COLO829 (cell line): ENCODE data around the gene BBC3.
A peak's percentile ranks its signal among the peaks of the same experiment; 100 is the strongest.
"Not testable (repeated sequence)": the region's sequence is repeated elsewhere in the genome, so short reads cannot be mapped to it uniquely, and the experiment has no call there.

Experiments used
- DNase-seq: peaks from one replicate; pipeline ENCODE4 v3.0.0; 2012; ENCODE audit warnings: low spot score

BBC3 gene

GRCh38 chr19:47257411-47258169 is 26.6 kb upstream of the BBC3 start:
- DNase-seq, result no peak

DNA sequence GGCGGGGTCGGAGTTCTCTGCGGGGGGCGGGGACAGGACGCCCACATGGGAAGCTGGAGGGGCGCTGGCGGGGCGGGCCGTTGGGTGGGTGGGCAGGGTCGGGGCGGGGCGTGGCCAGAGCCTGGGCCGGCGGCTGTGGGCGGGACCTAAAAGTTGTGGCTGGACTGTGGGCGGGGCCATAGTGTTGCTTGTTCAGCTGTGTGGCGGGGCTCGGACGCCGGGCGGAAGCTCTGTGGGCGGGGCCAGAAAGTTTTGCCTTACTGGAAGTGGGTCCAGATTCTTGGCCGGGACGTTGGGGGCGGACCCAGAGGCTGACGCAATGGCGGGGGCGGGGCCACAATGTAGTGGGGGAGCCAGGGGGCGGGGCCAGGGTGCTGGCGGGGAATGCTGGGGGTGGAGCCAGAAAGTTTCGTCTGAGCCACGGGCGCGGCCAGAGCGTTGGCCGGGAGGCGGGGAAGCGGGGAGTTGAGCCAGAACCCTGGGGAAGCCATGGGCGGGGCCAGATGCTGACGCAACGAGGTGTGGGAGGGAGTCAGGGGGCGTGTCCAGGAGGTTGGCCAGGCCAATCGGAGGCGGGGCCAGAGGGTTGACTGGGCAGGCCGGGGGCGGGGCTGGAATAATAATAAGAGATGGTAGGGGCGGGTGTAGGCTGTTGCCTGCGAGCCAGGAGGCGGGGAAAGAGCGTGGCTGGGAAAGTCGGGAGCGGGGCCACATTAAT is 25.9 kb upstream of the BBC3 start:
- peak; percentile 100 for DNase-seq

GRCh38 chr19:47255879-47256692 is 25.1 kb upstream of the BBC3 start, which contains the start of gene CCDC9:
Gene CCDC9 (plus strand): TSS chr19:47256525. CDS start chr19:47258401, 1,876 bp downstream.
- no peak for DNase-seq

DNA sequence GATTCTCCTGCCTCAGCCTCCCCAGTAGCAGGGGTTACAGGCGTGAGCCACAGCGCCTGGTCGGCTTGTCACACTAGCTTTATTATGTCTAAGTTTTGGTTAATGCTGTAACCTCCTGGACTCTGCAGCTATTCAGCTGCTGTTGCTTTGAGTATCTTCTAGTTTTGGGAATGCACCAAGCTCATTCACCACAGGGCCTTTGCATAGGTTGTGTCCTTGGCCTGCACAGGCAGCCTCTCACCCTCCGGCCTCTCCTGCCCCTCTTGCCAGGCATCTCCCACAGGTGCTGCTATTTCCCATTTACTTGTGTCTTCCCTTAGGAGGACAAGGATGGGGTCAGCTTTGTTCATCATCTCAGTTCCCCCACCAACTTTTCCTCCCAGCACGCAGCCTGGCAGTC is 23.0 kb upstream of the BBC3 start:
- DNase-seq, result no peak

GRCh38 chr19:47253467-47253881 is 22.5 kb upstream of the BBC3 start:
- no peak for DNase-seq

GRCh38 chr19:47253016-47253415 is 22.0 kb upstream of the BBC3 start:
- not testable (repeated sequence) for DNase-seq

GRCh38 chr19:47247308-47247990 is 16.4 kb upstream of the BBC3 start:
- DNase-seq, result peak; percentile 60

- DNase-seq, result peak; percentile 79
Measured at GRCh38 chr19:47243776-47244547, 13.0 kb upstream of the BBC3 start.

GRCh38 chr19:47243364-47243775 is 12.4 kb upstream of the BBC3 start:
- no peak for DNase-seq

DNA sequence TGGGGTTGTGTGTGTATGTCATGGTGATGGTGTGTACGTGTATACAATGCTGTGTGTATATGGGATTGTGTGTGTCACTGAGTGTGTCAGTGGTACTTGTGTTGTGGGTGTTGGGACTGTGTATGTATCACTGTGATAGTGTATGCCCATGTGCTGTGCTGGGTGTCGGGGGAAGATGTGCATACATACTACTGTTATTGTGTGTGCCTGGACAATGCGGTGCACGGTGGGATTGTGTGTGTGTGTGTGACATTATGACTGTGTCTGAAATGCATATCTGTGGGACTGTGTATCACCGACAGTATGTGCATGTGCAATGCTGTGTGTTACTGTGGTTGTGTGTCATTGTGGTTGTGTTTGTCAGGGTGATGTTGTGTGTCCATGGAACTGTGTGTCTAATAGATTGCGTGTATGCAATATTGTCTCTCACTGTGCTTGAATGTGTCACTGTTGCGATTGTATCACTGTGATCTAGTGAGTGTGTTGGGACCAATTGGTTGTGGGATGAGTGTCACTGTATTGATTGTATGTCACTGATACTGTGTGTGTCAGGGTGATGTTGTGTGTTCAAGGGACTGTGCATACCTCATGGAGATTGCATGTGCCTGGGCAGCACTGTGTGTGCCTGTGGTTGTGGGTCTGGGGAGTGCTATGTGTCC is 11.0 kb upstream of the BBC3 start:
- DNase-seq, result no peak

DNA sequence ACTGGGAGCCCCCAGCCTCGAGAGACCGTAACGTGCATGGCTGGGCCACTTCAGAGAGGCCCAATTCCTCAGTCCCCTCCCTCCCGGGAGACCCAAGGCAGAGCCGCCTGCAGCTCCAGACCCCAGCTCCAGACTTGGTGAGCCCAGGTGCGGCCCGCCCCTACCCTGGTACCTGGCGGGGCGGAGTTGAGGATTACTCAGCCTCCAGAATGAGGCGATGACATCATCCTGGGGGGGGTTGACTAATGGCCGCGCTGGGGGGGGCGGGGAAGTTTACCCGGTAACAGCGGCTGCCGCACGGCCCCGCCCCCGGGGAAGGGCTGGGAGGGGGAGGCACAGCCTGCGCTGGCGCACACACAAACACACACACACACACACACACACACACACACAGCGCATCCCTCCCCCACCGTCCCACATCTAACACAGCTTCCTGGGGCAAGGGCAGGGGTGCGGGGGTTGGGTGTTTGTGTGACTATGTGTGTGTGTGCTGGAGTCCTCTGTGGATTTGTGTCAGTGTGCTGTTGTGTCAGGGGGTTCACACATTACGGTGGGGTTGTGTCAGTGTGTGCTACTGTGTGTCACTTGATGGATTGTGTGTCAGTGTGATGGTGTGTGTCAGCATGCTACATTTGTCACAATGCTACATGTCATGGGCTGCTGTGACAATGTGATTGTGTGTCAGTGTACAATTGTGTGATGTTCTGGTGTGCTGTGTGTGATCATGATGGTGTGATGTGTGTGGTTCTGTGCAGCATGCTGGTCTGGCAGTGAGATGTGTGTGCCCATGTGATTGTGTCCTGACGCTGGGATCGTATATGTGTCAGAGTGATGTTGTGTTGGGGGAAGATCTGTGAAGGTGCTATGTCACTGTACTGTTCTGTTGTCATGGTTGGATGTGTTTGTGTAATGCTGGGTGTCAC is 10.3 kb upstream of the BBC3 start:
- DNase-seq, result peak; percentile 47

- DNase-seq, result no peak
Measured at GRCh38 chr19:47240556-47240955, 9.6 kb upstream of the BBC3 start.

- DNase-seq, result no peak
Measured at GRCh38 chr19:47239610-47240296, 8.8 kb upstream of the BBC3 start.

GRCh38 chr19:47239152-47239551 is 8.2 kb upstream of the BBC3 start:
- no peak for DNase-seq

GRCh38 chr19:47236072-47236675 is 5.2 kb upstream of the BBC3 start:
- no peak for DNase-seq

- no peak for DNase-seq
Measured at GRCh38 chr19:47232422-47233211, 1.6 kb upstream of the BBC3 start.

DNA sequence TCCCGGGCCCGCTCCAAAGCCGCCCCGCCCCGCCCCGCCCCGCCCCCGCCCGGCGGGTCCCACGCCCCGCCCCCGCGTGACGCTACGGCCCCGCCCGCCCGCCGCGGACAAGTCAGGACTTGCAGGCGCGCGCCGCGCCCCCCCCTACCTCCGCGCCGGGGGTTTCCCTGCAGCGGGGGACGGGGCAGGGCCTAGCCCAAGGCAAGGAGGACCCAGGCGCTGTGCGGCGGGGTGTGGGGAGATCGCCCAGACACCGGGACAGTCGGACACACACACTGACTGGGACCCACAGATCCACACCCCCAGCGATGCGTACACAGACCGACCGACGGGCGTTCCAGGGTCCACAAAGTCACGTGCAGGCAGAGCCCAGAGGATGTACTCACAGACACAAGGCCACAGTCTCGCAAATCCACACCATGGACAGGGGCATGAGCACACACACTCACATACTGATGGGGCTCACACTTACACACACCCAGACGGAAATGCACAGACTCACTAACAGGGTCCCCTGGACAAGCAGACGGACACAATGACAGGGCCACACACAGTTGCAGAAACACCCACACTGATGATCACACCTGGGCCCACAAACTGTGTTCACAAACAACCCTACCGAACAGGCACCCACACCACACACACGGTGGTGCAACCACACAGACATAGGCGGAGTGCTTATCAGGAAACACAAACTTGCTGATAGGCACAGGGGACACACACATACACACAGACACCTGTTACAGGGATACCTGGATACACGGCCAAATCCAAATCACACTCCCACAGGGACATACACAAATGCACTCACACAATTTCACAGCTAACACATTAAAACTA is 436 bp upstream of the BBC3 start:
- DNase-seq, result peak; percentile 62
